Chondrocyte (in vitro differentiated cells): ENCODE data around the gene AP1S1. TPM values are rescaled to one million over a fixed set of nuclear protein-coding genes. Genes with fewer than 3 reads are reported as not detected.
"Not testable (repeated sequence)": the region's sequence is repeated elsewhere in the genome, so short reads cannot be mapped to it uniquely, and the experiment has no call there.

Experiments used
- DNase-seq: peaks from one replicate; pipeline ENCODE4 v3.0.0; 2021; ENCODE audit warnings: mixed read lengths, low spot score
- H3K27ac Mint-ChIP-seq: one replicate; pipeline ENCODE4 v1.8.0; 2021; ENCODE audit warnings: mild to moderate bottlenecking, moderate library complexity, mixed read lengths; ENCODE audit not compliant: unreplicated experiment
- H3K27me3 Mint-ChIP-seq: 2 replicates; pipeline ENCODE4 v1.8.0; 2021; ENCODE audit warnings: low read depth, mixed read lengths
- H3K36me3 Mint-ChIP-seq: 2 replicates; pipeline ENCODE4 v1.8.0; 2021; ENCODE audit warnings: low read depth, mixed read lengths
- H3K4me1 Mint-ChIP-seq: 2 replicates; pipeline ENCODE4 v1.8.0; 2021; ENCODE audit warnings: low read depth, mild to moderate bottlenecking, mixed read lengths
- H3K4me3 Mint-ChIP-seq: one replicate; pipeline ENCODE4 v1.8.0; 2021; ENCODE audit warnings: mild to moderate bottlenecking, moderate library complexity, mixed read lengths; ENCODE audit not compliant: unreplicated experiment
- H3K9me3 Mint-ChIP-seq: 2 replicates; pipeline ENCODE4 v1.8.0; 2021; ENCODE audit warnings: low read depth, mixed read lengths
- total RNA-seq: library from RNA; stranded (reverse); gene quantifications from 3 replicates; pipeline ENCODE4 v1.2.1, GENCODE V29; 2021
- TF ChIP-seq, protein P1 (sequence below): fragments of 200-600 bp; sonication (generic); IDR thresholded peaks from 2 replicates; pipeline ENCODE4 v1.5.0; 2021; ENCODE audit warnings: antibody characterized with exemption, mild to moderate bottlenecking, moderate library complexity

Gene AP1S1
- total RNA-seq, 1 donor from 2014 or later, result 60.4 TPM

DNA sequence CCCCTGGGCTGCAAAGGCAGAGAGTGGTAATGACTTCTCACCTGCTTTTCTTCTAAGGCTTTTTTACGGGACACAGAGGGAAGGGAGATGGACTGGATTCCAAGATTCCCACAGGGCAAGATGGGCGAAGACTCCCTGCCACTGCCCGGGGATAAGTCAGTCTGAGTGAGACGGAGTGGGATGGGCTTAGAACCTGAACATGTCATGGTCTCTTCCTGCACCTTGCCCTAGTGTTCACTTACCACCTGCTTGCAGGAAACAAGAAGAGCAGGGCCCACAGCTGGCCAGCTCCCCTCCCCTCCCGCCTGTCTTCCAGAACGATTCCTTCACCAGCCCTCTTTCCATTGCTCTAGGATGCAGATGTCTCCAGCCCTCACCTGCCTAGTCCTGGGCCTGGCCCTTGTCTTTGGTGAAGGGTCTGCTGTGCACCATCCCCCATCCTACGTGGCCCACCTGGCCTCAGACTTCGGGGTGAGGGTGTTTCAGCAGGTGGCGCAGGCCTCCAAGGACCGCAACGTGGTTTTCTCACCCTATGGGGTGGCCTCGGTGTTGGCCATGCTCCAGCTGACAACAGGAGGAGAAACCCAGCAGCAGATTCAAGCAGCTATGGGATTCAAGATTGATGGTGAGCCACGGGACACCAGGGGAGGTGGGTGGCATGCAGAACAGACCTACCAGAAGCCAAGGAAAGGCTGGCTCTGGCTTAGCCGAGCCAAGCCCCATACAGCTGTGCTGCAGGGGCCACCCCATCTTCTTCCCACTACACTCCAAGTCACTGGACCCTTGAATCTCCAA is 26.0 kb upstream of the AP1S1 start:
- DNase-seq, result no peak
- Mint-ChIP-seq H3K4me1 (peaks cover 93% of the 10 kb centered on the region), H3K36me3 (peaks cover 59% of the 10 kb centered on the region), H3K27me3 (no peaks in the 10 kb centered on the region), H3K9me3 (no peaks in the 10 kb centered on the region), H3K27ac (peak overlapping the region; percentile 97), H3K4me3 (peak overlapping the region; percentile 91)
- TF ChIP-seq, protein P1, sequence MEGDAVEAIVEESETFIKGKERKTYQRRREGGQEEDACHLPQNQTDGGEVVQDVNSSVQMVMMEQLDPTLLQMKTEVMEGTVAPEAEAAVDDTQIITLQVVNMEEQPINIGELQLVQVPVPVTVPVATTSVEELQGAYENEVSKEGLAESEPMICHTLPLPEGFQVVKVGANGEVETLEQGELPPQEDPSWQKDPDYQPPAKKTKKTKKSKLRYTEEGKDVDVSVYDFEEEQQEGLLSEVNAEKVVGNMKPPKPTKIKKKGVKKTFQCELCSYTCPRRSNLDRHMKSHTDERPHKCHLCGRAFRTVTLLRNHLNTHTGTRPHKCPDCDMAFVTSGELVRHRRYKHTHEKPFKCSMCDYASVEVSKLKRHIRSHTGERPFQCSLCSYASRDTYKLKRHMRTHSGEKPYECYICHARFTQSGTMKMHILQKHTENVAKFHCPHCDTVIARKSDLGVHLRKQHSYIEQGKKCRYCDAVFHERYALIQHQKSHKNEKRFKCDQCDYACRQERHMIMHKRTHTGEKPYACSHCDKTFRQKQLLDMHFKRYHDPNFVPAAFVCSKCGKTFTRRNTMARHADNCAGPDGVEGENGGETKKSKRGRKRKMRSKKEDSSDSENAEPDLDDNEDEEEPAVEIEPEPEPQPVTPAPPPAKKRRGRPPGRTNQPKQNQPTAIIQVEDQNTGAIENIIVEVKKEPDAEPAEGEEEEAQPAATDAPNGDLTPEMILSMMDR, result no peak

DNA sequence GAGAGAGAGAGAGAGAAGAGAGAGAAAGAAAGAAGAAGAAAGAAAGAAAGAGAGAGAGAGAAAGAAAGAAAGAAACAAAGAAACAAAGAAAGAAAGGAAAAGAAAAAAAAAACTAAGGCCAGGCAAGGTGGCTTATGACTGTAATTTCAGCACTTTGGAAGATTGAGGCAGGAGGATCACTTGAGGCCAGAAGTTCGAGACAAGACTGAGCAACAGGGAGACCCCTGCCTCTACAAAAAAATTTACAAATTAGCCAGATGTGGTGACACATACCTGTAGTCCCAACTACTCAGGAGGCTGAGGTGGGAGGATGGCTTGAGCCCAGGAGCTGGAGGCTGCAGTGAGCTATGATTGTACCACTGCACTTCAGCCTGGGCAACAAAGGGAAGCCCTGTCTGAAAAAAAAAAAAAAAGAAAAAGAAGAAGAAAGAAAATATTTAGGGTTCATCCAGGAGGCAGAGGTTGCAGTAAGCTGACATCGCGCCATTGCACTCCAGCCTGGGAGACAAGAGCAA is 24.6 kb upstream of the AP1S1 start:
- no peaks in the 10 kb centered on the region for H3K9me3 Mint-ChIP-seq
- no peak for DNase-seq
- H3K36me3 Mint-ChIP-seq, result peaks cover 72% of the 10 kb centered on the region
- peak overlapping the region; percentile 97 for H3K27ac Mint-ChIP-seq
- no peaks in the 10 kb centered on the region for H3K27me3 Mint-ChIP-seq
- TF ChIP-seq, protein P1, result no peak
- H3K4me1 Mint-ChIP-seq, result peaks cover 97% of the 10 kb centered on the region
- H3K4me3 Mint-ChIP-seq, result peak overlapping the region; percentile 91

DNA sequence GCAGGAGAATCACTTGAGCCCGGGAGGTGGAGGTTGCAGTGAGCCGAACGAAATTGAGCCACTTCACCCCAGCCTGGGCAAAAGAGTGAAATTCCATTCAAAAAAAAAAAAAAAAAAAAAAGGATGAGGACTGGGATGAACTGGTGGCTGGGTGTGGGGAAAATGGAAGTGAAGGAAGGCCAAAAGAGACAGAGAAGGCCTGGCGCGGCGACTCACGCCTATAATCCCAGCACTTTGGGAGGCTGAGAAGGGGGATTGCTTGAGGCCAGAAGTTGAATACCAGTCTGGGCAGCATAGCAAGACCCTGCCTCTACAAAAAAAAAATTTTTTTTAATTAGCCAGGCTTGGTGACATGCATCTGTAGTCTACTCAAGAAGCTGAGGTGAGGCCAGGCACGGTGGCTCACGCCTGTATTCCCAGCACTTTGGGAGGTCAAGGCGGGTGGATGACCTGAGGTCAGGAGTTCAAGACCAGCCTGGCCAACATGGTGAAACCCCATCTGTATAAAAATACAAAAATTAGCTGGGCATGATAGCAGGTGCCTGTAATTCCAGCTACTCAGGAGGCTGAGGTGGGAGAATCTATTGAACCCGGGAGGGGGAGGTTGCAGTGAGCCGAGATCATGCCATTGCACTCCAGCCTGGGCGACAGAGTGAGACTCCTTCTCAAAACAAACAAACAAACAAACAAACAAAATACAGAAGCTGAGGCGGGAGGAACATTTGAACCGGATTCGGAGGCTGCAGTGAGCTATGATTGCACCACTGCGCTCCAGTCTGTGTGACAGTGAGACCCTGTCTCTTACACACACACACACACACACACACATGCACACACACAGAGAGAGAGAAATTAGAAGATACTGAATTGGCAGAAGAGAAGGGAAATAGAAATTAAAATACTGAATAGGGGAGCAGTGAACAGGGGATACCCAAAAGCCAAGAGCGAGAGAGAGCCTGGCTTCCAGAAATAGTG is 21.4 kb upstream of the AP1S1 start:
- peak overlapping the region; percentile 97 for H3K27ac Mint-ChIP-seq
- DNase-seq, H3K9me3 Mint-ChIP-seq, H3K27me3 Mint-ChIP-seq: not testable (repeated sequence)
- peaks cover 91% of the 10 kb centered on the region for H3K36me3 Mint-ChIP-seq
- peak overlapping the region; percentile 91 for H3K4me3 Mint-ChIP-seq
- peaks cover 97% of the 10 kb centered on the region for H3K4me1 Mint-ChIP-seq

DNA sequence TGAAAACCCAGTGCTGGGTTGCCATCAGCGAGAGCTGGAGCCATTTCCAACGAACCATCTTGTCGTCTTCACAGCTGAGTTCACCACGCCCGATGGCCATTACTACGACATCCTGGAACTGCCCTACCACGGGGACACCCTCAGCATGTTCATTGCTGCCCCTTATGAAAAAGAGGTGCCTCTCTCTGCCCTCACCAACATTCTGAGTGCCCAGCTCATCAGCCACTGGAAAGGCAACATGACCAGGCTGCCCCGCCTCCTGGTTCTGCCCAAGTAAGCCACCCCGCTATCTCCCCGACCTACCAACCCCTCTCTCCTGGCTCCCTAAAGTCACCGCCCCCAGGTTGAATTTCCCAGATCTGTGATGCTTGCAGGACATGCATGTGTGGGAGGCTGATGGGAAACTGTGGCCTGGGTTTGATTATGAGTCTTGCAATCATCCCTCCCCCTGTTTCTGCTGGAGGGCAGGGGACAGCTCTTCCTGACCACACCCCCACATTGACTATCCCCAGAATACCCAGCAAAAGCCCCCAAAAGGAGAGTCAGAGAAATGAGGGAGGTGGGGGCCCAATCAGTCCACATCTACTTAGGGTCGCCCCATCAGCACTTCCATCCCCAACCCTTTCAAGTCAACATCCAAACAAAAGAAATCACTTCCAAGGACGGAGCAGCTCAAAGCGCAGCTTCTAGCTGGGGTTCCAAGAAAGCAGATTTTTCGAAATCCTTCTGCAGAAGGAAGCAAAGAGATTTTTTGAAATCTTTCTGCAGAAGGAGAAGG is 20.5 kb upstream of the AP1S1 start:
- H3K27ac Mint-ChIP-seq, result peak overlapping the region; percentile 97
- H3K27me3 Mint-ChIP-seq, result no peaks in the 10 kb centered on the region
- peaks cover 97% of the 10 kb centered on the region for H3K4me1 Mint-ChIP-seq
- DNase-seq, result no peak
- peaks cover 83% of the 10 kb centered on the region for H3K36me3 Mint-ChIP-seq
- no peaks in the 10 kb centered on the region for H3K9me3 Mint-ChIP-seq
- TF ChIP-seq, protein P1, result no peak
- H3K4me3 Mint-ChIP-seq, result peak overlapping the region; percentile 91

- H3K36me3 Mint-ChIP-seq, result peaks cover 78% of the 10 kb centered on the region
- peak overlapping the region; percentile 59 for H3K4me3 Mint-ChIP-seq
These were observed 19.8 kb upstream of the AP1S1 start for GRCh38 chr7:101134399-101134980.

More at GRCh38 chr7:101134399-101134980, 19.8 kb upstream of the AP1S1 start:
- TF ChIP-seq, protein P1, result no peak
- DNase-seq, result no peak
- Mint-ChIP-seq H3K4me1 (peaks cover 96% of the 10 kb centered on the region), H3K27ac (peak overlapping the region; percentile 97), H3K27me3 (no peaks in the 10 kb centered on the region), H3K9me3 (no peaks in the 10 kb centered on the region)
